Activated B cell treated with CpG ODN at 0.5 μM for 24 hours (primary cell): ENCODE measurements around the gene RCCD1. TPM values are rescaled to one million over a fixed set of nuclear protein-coding genes. Genes with fewer than 3 reads are reported as not detected.

Experiments used
- ATAC-seq: fragments of 200-7000 bp; cut with Tn5 transposase; one replicate; pipeline ENCODE4 v1.10.0; 2021; ENCODE audit warnings: low read depth, mild to moderate bottlenecking, moderate library complexity
- CTCF ChIA-PET: fragments of 350-600 bp; sonication (Branson Sonifier 250); formaldehyde crosslinking; loops from one replicate; lab custom pipeline; 2021; ENCODE audit warnings: antibody characterized with exemption; lab: Charles Lee
- POLR2A ChIA-PET: fragments of 350-600 bp; sonication (Branson Sonifier 250); formaldehyde crosslinking; loops from one replicate; lab custom pipeline; 2021; ENCODE audit warnings: antibody characterized with exemption; lab: Charles Lee
- DNase-seq: peaks from one replicate; pipeline ENCODE4 v3.0.0; 2022
- H3K27ac Mint-ChIP-seq: one replicate; pipeline ENCODE4 v1.8.0; 2020; ENCODE audit warnings: mixed read lengths
- H3K27me3 Mint-ChIP-seq: one replicate; pipeline ENCODE4 v1.8.0; 2021; ENCODE audit warnings: mixed read lengths
- H3K36me3 Mint-ChIP-seq: one replicate; pipeline ENCODE4 v1.8.0; 2021; ENCODE audit warnings: low read depth, mixed read lengths
- H3K4me1 Mint-ChIP-seq: one replicate; pipeline ENCODE4 v1.8.0; 2021; ENCODE audit warnings: mixed read lengths
- H3K4me3 Mint-ChIP-seq: one replicate; pipeline ENCODE4 v1.8.0; 2020; ENCODE audit warnings: mild to moderate bottlenecking, mixed read lengths
- H3K9me3 Mint-ChIP-seq: one replicate; pipeline ENCODE4 v1.8.0; 2020; ENCODE audit warnings: mixed read lengths
- CTCF ChIP-seq: fragments of 200-600 bp; IDR thresholded peaks from one replicate; pipeline ENCODE4 v1.8.0; 2022; ENCODE audit warnings: antibody characterized with exemption, mild to moderate bottlenecking
- intact Hi-C: fragments of 100-400 bp; cut with micrococcal nuclease; formaldehyde crosslinking; loops from one replicate; pipeline ENCODE4 v1.15.1; 2024
- total RNA-seq: library from RNA; stranded (reverse); gene quantifications from 2 replicates; pipeline ENCODE4 v1.2.3, GENCODE V29; 2022

Gene RCCD1
- total RNA-seq, 1 donor from 2014 or later = 19.3 TPM

- no peak overlapping the region for H3K4me3 Mint-ChIP-seq
- ChIA-PET CTCF (no interaction called here), POLR2A (no interaction called here)
- intact Hi-C loops = no loop called here
- H3K27me3 Mint-ChIP-seq = no peaks in the 10 kb centered on the region
- H3K4me1 Mint-ChIP-seq = no peaks in the 10 kb centered on the region
- DNase-seq = no peak
- H3K36me3 Mint-ChIP-seq = peaks cover 39% of the 10 kb centered on the region
- ATAC-seq = no peak
- TF ChIP-seq CTCF = no peak
- no peak overlapping the region for H3K27ac Mint-ChIP-seq
- H3K9me3 Mint-ChIP-seq = no peaks in the 10 kb centered on the region
Measured at GRCh38 chr15:90970274-90970673, 15.6 kb downstream of the RCCD1 start.

- POLR2A ChIA-PET = interaction anchor here (0.6 to 0.8 kb wide), 2 partner anchors 9 to 18 kb away, joined by 3 to 4 read pairs; partner anchors contain the start of gene RCCD1
- ATAC-seq (no peak), DNase-seq (no peak)
- CTCF ChIA-PET = interaction anchor here (0.6 kb wide), 1 partner anchor 812 kb away, joined by 3 read pairs; no protein-coding TSS in a partner anchor
- H3K36me3 Mint-ChIP-seq = peaks cover 27% of the 10 kb centered on the region
- no peaks in the 10 kb centered on the region for H3K27me3 Mint-ChIP-seq
- H3K4me1 Mint-ChIP-seq = no peaks in the 10 kb centered on the region
- no peak for TF ChIP-seq CTCF
- H3K4me3 Mint-ChIP-seq = no peak overlapping the region
- intact Hi-C loops = no loop called here
- H3K27ac Mint-ChIP-seq = no peak overlapping the region
- no peaks in the 10 kb centered on the region for H3K9me3 Mint-ChIP-seq
Measured at GRCh38 chr15:90972133-90972532, 17.4 kb downstream of the RCCD1 start.

- DNase-seq (no peak), ATAC-seq (no peak)
- Mint-ChIP-seq H3K36me3 (peaks cover 26% of the 10 kb centered on the region), H3K27me3 (no peaks in the 10 kb centered on the region), H3K4me1 (no peaks in the 10 kb centered on the region), H3K9me3 (no peaks in the 10 kb centered on the region), H3K27ac (no peak overlapping the region), H3K4me3 (no peak overlapping the region)
- POLR2A ChIA-PET = no interaction called here
- intact Hi-C loops = no loop called here
- CTCF ChIA-PET = no interaction called here
- TF ChIP-seq CTCF = no peak
Measured at GRCh38 chr15:90974216-90974615, 19.5 kb downstream of the RCCD1 start.

- Mint-ChIP-seq H3K36me3 (peaks cover 12% of the 10 kb centered on the region), H3K4me1 (peaks cover 20% of the 10 kb centered on the region), H3K27ac (no peak overlapping the region), H3K27me3 (no peaks in the 10 kb centered on the region), H3K4me3 (no peak overlapping the region), H3K9me3 (no peaks in the 10 kb centered on the region)
- no peak for TF ChIP-seq CTCF
- ATAC-seq = no peak
- intact Hi-C loops = no loop called here
- ChIA-PET CTCF (interaction anchor here (1.0 to 4.0 kb wide), 4 partner anchors 13 to 53 kb away, joined by 3 to 26 read pairs (median 4); no protein-coding TSS in a partner anchor), POLR2A (no interaction called here)
- DNase-seq = no peak
Measured at GRCh38 chr15:90979582-90979981, 24.9 kb downstream of the RCCD1 start.

GRCh38 chr15:90981681-90982080 lies 27.0 kb downstream of the RCCD1 start:
- peak overlapping the region; percentile 77 for H3K27ac Mint-ChIP-seq
- no peaks in the 10 kb centered on the region for H3K9me3 Mint-ChIP-seq
- ChIA-PET POLR2A (interaction anchor here (0.7 to 2.4 kb wide), 5 partner anchors 9 to 79 kb away, joined by 3 to 17 read pairs (median 4); partner anchors contain the start of genes MAN2A2 and RCCD1), CTCF (interaction anchor here (1.5 to 4.0 kb wide), 2 partner anchors 26 to 79 kb away, joined by 4 to 26 read pairs; no protein-coding TSS in a partner anchor)
- DNase-seq (no peak), ATAC-seq (peak; percentile 94)
- intact Hi-C loops = loop anchor here (2.0 kb wide), 1 partner anchor 27 kb away; the partner anchor contains the start of gene RCCD1
- no peak for TF ChIP-seq CTCF
- H3K27me3 Mint-ChIP-seq = no peaks in the 10 kb centered on the region
- H3K36me3 Mint-ChIP-seq = peaks cover 4% of the 10 kb centered on the region
- peaks cover 28% of the 10 kb centered on the region for H3K4me1 Mint-ChIP-seq
- H3K4me3 Mint-ChIP-seq = peak overlapping the region; percentile 21
